GM12865 (cell line): ENCODE data around the gene FFAR3.

Source experiments
- DNase-seq: peaks from one replicate; pipeline ENCODE4 v3.0.0; 2010; ENCODE audit warnings: low read depth
- H3K4me3 ChIP-seq: 2 replicates; pipeline ENCODE4 v1.5.1; 2011; ENCODE audit warnings: mild to moderate bottlenecking, low read depth, low read length, control low read depth
- TF ChIP-seq, protein P1 (sequence below): IDR thresholded peaks from 2 replicates; pipeline ENCODE4 v1.5.1; 2011; ENCODE audit warnings: low read length, control low read depth, low read depth, inconsistent platforms; ENCODE audit not compliant: insufficient read depth; ENCODE audit errors: missing control alignments

Gene FFAR3

DNA sequence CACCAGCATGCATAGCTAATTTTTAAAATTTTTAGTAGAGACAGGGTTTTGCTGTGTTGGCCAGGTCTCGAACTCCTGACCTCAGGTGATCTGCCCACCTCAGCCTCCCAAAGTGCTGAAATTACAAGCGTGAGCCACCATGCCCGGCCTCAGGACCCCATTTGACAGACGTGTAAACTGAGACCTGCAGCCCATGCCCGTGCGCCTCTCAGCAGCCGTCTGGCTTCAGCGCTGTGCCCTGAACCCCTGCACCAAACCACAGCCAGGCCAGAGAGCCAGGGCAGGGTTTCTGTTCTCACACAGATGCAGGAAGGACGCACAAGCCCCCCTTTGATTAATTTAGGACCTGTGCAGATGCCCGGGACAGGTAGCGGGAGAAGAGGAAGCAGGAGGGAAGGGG is 17.8 kb upstream of the FFAR3 start:
- DNase-seq = no peak
- H3K4me3 ChIP-seq = no peak overlapping the region
- TF ChIP-seq, protein P1, sequence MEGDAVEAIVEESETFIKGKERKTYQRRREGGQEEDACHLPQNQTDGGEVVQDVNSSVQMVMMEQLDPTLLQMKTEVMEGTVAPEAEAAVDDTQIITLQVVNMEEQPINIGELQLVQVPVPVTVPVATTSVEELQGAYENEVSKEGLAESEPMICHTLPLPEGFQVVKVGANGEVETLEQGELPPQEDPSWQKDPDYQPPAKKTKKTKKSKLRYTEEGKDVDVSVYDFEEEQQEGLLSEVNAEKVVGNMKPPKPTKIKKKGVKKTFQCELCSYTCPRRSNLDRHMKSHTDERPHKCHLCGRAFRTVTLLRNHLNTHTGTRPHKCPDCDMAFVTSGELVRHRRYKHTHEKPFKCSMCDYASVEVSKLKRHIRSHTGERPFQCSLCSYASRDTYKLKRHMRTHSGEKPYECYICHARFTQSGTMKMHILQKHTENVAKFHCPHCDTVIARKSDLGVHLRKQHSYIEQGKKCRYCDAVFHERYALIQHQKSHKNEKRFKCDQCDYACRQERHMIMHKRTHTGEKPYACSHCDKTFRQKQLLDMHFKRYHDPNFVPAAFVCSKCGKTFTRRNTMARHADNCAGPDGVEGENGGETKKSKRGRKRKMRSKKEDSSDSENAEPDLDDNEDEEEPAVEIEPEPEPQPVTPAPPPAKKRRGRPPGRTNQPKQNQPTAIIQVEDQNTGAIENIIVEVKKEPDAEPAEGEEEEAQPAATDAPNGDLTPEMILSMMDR = no peak

DNA sequence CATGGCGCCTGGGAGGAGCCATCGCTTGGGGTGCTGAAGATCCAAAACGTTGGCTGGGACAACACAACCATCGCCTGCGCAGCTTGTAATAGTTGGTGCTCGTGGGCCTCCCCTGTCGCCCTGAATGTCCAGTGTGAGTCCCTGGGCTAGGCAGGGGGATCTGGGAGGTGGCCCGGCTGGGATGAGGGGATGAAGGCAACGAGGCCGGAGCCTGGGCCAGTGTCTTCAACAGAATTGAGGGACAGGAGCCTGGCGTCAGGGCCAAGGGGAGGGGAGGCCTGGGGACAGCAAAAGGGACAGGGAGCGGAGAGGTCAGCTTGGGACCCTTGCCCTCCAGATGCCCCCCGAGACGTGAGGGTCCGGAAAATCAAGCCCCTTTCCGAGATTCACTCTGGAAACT is 17.3 kb upstream of the FFAR3 start:
- no peak for DNase-seq
- TF ChIP-seq, protein P1 = no peak
- H3K4me3 ChIP-seq = no peak overlapping the region

DNA sequence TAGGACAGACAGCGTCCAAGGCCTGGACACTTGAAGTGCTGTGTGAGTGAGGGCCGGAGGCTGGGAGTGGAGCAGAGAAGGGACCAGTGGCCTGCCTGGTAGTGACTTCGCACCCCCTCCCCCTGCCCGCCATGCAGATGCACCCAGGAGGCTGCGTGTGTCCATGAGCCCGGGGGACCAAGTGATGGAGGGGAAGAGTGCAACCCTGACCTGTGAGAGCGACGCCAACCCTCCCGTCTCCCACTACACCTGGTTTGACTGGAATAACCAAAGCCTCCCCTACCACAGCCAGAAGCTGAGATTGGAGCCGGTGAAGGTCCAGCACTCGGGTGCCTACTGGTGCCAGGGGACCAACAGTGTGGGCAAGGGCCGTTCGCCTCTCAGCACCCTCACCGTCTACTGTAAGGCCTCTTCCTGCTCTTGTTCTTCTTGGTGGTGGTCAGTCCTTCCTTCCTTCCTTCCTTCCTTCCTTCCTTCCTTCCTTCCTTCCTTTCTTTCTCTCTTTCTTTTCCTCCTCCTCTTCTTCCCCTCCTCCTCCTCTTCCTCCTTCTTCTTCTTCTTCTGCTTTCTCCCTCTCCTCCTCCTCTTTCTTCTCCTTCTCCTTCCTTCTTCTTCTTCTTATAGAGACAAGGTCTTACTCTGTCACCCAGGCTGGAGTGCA is 16.6 kb upstream of the FFAR3 start:
- no peak for DNase-seq
- no peak overlapping the region for H3K4me3 ChIP-seq
- TF ChIP-seq, protein P1 = no peak

DNA sequence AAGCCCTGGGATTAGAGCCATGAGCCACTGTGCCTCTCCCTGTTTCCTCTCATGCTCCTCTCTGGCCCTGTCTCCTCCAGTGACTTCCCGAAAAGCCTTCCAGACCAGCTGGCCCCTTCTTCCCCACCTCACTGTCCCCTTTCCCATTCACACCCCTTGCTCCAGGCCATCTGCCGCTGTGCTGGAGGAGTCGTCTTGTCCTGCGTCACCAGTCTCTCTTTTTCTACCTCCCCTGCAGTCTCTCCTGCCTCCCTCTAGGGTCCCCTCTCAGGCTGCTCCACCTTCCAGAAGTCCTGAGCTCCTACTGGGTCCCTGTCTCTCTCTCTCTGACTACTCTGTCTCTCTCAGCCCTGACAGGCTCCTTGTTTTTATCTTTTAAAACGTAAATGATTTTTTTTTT is 15.8 kb upstream of the FFAR3 start:
- DNase-seq = no peak
- TF ChIP-seq, protein P1 = no peak
- H3K4me3 ChIP-seq = no peak overlapping the region

DNA sequence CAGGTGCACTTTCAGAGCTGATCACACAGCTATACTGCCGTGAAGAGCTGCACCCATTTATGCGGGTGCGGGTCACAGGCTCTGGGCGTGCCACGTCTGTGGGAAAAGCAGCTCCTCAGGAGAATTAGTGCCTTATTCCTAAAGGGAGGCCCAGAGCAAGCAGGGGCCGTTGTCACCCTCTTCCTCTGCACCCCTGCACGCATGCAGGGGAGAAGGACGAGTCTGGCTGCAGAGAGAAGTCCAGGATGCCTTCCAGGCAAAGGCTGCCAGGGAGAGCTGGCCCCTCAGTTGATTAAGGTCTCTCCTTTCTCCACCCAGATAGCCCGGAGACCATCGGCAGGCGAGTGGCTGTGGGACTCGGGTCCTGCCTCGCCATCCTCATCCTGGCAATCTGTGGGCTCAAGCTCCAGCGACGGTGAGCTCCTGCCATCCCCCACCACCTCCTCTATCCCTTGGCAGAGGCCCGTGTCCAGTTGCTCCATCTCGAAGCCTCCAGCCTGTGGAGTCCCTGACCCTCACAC is 13.7 kb upstream of the FFAR3 start:
- no peak for DNase-seq
- H3K4me3 ChIP-seq = no peak overlapping the region
- TF ChIP-seq, protein P1 = no peak

DNA sequence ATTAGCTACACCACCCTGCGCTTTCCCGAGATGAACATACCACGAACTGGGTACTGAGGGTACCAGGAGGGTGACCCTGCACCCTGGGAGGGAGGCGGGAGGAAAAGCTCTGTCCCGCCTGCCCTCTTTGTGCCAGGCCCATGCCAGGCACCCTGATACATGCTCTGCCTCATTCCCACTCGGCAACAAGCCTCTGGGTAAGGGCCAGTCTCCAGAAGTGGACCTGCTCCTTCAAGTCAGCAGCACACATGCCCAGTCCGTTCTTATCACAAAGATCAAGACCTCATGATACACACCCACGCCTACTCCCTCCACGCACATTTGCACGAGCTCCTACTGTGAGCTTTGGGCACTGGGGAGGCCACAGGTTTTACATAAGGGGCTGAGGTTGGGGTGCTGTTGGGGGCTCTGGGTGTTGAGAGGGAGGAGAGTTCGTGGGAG is 12.6 kb upstream of the FFAR3 start:
- DNase-seq = no peak
- peak overlapping the region; percentile 22 for H3K4me3 ChIP-seq
- TF ChIP-seq, protein P1 = no peak

DNA sequence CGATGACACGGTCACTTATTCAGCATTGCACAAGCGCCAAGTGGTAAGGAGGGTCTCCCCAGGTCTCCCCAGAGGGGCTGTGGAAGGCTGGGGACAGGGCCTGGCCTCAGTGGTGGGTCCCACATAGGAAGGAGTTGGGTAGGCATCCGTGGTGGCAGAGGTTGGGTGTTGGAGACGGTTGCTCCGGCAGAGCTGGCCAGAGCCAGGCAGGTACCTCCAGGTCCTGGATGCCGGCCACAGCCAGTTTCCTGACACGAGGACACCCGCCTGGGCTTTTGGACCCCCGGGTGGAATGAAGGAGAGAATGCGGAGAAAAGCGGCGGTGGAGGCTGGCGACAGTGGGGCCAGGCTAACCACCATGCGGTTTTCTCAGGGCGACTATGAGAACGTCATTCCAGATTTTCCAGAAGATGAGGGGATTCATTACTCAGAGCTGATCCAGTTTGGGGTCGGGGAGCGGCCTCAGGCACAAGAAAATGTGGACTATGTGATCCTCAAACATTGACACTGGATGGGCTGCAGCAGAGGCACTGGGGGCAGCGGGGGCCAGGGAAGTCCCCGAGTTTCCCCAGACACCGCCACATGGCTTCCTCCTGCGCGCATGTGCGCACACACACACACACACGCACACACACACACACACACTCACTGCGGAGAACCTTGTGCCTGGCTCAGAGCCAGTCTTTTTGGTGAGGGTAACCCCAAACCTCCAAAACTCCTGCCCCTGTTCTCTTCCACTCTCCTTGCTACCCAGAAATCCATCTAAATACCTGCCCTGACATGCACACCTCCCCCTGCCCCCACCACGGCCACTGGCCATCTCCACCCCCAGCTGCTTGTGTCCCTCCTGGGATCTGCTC is 11.8 kb upstream of the FFAR3 start:
- TF ChIP-seq, protein P1 = no peak
- peak; percentile 93 for DNase-seq
- peak overlapping the region; percentile 40 for H3K4me3 ChIP-seq
